ENCODE measurements around the gene FLAD1.

FLAD1 gene

GRCh38 chr1:154998201-154998780 is 15.1 kb downstream of the FLAD1 start:
- no peak for TF ChIP-seq TAF1 (IDR thresholded peaks at IDR 0.05; ENCODE audit: borderline replicate concordance, low read depth, low read length)
- no peak for TF ChIP-seq POLR2A (IDR thresholded peaks at IDR 0.05; ENCODE audit: low read depth, low read length)
- TF ChIP-seq POLR2AphosphoS5 (IDR thresholded peaks at IDR 0.05; ENCODE audit: low read depth, low read length): no peak
- FAIRE-seq: no peak
- no peak for DNase-seq (ENCODE audit: insufficient read length)

GRCh38 chr1:154998818-154999570 is 15.8 kb downstream of the FLAD1 start:
- peak; percentile 81 for TF ChIP-seq POLR2A (IDR thresholded peaks at IDR 0.05; ENCODE audit: low read depth, low read length)
- no peak; the same call in 1 of the 2 replicates for TF ChIP-seq POLR2AphosphoS5 (IDR thresholded peaks at IDR 0.05; ENCODE audit: low read depth, low read length)
- peak; percentile 67; the same call in 1 of the 2 replicates for TF ChIP-seq TAF1 (IDR thresholded peaks at IDR 0.05; ENCODE audit: borderline replicate concordance, low read depth, low read length)
- DNase-seq (ENCODE audit: insufficient read length) (peak; percentile 79), FAIRE-seq (peak; percentile 79)

GRCh38 chr1:154999571-155000410 is 16.6 kb downstream of the FLAD1 start:
- TF ChIP-seq TAF1 (IDR thresholded peaks at IDR 0.05; ENCODE audit: borderline replicate concordance, low read depth, low read length): no peak
- TF ChIP-seq POLR2A (IDR thresholded peaks at IDR 0.05; ENCODE audit: low read depth, low read length): 0 out of 2 replicates have a peak, but pooled peaks have one; percentile 50
- DNase-seq (ENCODE audit: insufficient read length): no peak

DNA sequence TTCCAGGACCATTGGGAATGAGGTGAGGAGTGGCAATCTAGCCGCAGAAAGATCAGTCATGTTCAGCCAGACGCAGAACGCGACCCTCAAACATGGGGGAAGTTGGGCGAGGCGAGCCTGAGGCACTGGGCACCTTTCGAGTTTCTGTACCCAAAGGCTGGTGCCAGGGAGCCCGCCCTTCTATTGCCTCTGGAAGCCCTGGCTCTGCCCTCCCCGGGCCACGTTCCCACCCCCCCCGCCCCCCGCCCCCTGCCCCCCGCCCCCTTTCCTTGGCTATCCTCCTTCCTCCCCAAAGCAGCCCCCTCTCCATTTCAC is 17.2 kb downstream of the FLAD1 start:
- FAIRE-seq (no peak), DNase-seq (ENCODE audit: insufficient read length) (no peak)
- TF ChIP-seq POLR2AphosphoS5 (IDR thresholded peaks at IDR 0.05; ENCODE audit: low read depth, low read length): no peak
- TF ChIP-seq POLR2A (IDR thresholded peaks at IDR 0.05; ENCODE audit: low read depth, low read length): no peak
- TF ChIP-seq TAF1 (IDR thresholded peaks at IDR 0.05; ENCODE audit: borderline replicate concordance, low read depth, low read length): no peak

More at GRCh38 chr1:154999571-155000410, 16.6 kb downstream of the FLAD1 start:
- peak; percentile 66 for FAIRE-seq

- FAIRE-seq: peak; percentile 92
- TF ChIP-seq POLR2AphosphoS5 (IDR thresholded peaks at IDR 0.05; ENCODE audit: low read depth, low read length) (no peak), TAF1 (IDR thresholded peaks at IDR 0.05; ENCODE audit: borderline replicate concordance, low read depth, low read length) (0 out of 2 replicates have a peak, but pooled peaks have one; percentile 48), POLR2A (IDR thresholded peaks at IDR 0.05; ENCODE audit: low read depth, low read length) (peak; percentile 29; the same call in 1 of the 2 replicates)
- peak; percentile 85 for DNase-seq (ENCODE audit: insufficient read length)
These were observed 17.7 kb downstream of the FLAD1 start for GRCh38 chr1:155000726-155001424.

GRCh38 chr1:155001425-155001674 is 18.2 kb downstream of the FLAD1 start:
- DNase-seq (ENCODE audit: insufficient read length) (no peak), FAIRE-seq (peak; percentile 33)
- TF ChIP-seq POLR2A (IDR thresholded peaks at IDR 0.05; ENCODE audit: low read depth, low read length) (no peak), POLR2AphosphoS5 (IDR thresholded peaks at IDR 0.05; ENCODE audit: low read depth, low read length) (no peak), TAF1 (IDR thresholded peaks at IDR 0.05; ENCODE audit: borderline replicate concordance, low read depth, low read length) (no peak)

DNA sequence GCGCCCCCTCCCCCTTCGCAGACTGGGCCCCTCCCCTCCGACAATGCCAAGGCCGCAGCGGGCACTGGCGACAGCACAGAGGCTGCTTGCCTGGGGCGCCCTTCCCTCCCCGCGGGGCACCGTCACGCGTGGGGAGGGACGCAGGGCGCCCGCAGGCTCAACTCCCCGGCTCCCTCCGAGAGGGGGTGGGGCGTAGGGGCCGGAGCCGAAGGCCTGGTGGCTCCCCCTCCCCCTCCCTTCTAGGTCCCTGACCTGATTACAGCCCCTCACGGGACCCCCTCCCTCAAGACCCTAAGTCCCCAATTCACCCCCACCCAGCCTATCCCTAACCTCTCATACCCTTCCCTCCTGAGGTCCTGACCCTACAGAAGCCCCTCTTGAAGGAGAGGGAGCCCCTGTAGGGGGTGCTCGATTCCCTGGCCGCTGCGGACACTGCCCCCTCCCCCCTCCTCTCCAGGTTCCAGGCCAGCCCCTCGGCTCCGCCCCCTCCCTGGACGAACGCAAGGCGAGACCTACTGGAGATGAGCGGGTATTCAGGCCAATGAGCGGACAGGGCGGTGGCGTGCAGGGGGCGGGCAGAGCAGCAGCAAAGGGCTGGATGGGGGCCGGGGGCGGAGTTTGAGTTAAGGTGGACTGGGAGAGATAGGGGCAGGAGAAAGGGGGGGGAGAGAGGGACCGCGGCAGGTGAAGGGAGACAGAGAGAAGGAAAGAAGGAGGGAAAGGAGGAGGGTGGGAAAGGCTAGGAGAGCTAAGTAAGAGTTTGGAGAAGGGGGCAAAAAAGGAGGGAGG is 18.7 kb downstream of the FLAD1 start:
- TF ChIP-seq POLR2A (IDR thresholded peaks at IDR 0.05; ENCODE audit: low read depth, low read length) (no peak), POLR2AphosphoS5 (IDR thresholded peaks at IDR 0.05; ENCODE audit: low read depth, low read length) (no peak), TAF1 (IDR thresholded peaks at IDR 0.05; ENCODE audit: borderline replicate concordance, low read depth, low read length) (no peak)
- DNase-seq (ENCODE audit: insufficient read length): peak; percentile 98
- FAIRE-seq: peak; percentile 99

DNA sequence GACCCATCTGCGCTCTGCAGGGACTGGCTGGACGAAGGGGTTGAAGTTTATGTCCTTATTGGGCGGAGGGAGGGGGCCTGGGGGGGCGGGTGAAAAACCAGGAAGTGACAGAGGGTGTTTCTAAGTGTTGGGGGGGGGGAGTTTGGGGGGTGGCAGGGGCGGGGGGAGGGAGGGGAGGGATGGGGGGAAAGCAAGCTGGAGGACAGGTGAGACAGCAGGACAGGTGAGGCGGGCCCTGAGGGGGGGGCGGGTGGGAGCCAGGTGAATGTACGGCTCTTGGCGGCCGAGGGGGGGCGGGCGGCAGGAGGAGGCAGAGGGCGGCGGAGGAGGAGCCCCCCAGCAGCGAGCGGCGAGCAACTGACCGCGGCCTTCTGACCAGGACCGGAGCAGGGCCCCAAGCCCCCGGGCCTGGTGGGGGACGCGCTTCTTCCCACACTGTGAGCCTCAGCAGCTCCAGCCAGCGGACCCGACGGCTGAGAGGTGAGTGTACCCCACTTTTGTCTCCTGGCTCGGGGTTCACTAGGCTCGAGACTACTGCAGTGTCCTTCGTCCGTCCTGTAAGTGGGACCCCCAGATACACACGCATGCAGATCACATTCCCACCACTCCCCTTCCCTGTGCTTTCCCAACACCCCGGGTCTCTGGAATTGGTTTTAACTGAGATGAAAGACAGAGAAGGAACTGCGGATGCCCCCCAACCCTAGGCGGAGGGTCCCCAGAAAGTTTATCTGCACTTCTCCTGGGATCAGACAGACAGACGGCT is 19.5 kb downstream of the FLAD1 start, which contains the start of gene ZBTB7B:
TSS of gene ZBTB7B (plus strand) at position 339 of the 763 bp plus-strand sequence. CDS start 11,859 bp downstream, outside the sequence.
- DNase-seq (ENCODE audit: insufficient read length): no peak
- FAIRE-seq: no peak
- no peak for TF ChIP-seq TAF1 (IDR thresholded peaks at IDR 0.05; ENCODE audit: borderline replicate concordance, low read depth, low read length)

DNA sequence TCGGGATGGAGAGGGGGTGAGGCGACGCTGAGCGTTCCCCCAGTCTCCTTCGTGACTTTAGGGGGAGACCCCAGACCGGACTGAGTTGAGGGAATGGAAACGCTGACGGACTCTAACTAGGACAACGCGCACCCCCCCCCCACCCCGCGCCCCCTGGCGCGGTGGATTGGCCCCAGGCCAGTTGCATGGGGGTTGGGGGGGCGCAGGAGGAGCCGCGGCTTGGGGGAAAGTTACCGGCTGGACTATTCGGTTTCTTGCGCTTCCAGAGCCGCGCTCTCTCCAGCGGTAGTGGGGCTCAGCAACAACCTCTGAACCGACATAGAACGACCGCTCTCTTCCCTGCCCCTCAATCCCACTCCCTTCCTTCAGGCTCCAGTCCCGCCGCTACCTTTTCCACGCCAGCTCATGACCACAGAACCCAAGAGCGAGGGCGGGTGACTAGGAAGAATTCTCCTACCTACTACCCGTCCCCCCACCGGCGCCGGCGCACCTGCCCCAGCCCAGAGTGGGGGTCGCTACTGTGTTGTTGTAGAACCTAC is 20.2 kb downstream of the FLAD1 start:
- DNase-seq (ENCODE audit: insufficient read length) (no peak), FAIRE-seq (no peak)

More for the DNA sequence above, 20.2 kb downstream of the FLAD1 start:
- no peak for TF ChIP-seq POLR2AphosphoS5 (IDR thresholded peaks at IDR 0.05; ENCODE audit: low read depth, low read length)
- no peak for TF ChIP-seq POLR2A (IDR thresholded peaks at IDR 0.05; ENCODE audit: low read depth, low read length)
- TF ChIP-seq TAF1 (IDR thresholded peaks at IDR 0.05; ENCODE audit: borderline replicate concordance, low read depth, low read length): no peak
